ENCODE results near the gene SELENOS. TPM values are rescaled to one million over a fixed set of nuclear protein-coding genes. Genes with fewer than 3 reads are reported as not detected.
A peak's percentile ranks its signal among the peaks of the same experiment; 100 is the strongest.

Gene SELENOS
- total RNA-seq, 1 experiment from 2014 or later: 128 TPM

DNA sequence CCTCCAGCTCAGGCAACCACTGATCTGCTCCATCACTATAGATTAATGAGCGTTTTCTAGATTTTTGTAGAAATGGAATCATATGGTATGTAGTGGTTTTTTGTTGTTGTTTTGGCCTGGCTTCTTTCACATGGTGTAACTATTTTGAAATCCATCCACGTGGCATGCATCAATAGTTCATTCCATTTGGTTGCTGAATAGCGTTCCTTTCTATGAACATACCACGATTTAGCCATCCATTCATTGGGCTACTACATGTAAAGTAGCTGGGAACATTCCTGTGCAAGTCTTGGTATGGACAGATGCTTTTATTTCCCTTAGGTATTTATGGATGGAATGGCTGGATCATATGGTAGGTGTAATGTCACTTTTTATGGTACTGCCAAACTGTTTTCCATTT, 14.7 kb downstream of the SELENOS start:
- in situ Hi-C loops (cut with HindIII; ENCODE audit: low pct_unique_long_range_greater_than_20kb, low sequenced_read_pairs): no loop called here
- DNase-seq (ENCODE audit: low read depth, low spot score): no peak

DNA sequence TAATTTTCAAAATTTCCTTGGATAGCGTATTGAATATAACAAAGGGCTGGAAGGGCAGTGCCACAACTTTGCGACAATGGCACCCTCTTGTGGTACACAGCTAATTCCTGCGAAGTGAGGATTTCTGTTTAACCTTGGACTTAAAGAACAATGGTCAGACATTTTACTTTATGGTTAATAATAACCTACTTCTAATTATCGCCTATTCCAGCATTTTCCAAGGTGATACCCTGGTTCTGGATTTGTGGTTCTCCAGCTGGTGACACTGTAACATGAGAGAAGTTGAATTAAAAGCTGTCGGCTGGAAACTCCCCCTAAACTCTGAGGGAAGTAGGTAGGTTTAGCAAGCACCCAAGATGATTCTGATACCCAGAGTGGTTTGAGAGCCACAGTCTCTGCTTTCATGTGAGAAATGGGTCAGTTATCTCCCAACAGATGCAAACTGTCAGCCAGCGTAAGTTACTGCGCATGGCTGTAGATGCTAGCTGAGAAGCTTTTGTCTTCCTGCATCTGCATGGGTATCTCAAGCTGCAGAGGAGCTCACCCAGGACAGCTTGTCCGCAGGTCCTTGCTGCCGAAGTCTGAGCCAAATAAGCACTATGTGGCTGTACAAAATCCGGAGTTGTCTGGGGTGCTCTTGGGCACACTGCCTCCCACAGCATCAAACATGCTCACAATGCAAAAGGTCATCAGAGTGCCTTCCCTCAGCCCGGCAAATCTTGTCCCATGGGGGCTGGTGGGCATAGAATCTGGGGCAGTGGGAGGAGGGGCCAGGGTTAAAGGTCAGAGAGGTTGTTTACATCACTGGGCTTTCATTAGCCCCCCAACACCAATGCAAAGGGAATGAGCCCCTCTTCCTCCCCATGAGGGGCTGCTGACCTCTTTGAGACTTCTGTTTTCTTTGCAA, 18.8 kb downstream of the SELENOS start:
- in situ Hi-C loops (cut with HindIII; ENCODE audit: low pct_unique_long_range_greater_than_20kb, low sequenced_read_pairs): no loop called here
- DNase-seq (ENCODE audit: low read depth, low spot score): peak; percentile 77

DNA sequence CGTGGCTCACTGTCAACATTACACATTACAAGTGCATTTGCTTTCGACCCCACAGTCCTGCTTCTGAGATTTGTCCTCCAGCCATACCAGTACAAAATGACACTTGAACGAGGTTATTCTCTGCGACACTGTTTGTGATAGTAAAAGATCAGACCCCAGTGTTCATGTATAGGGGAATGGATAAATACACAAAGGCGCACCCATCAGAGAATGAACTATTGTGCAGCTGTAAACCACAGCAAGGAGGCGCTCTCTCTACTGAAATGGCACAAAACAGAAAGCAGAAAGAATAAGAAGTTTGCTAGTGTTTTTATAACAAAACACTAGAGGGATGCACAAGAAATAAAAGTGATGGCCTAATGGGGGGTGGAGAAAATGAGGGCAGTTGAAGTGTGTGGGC, 20.5 kb downstream of the SELENOS start:
- in situ Hi-C loops (cut with HindIII; ENCODE audit: low pct_unique_long_range_greater_than_20kb, low sequenced_read_pairs): no loop called here
- DNase-seq (ENCODE audit: low read depth, low spot score): peak; percentile 49

DNA sequence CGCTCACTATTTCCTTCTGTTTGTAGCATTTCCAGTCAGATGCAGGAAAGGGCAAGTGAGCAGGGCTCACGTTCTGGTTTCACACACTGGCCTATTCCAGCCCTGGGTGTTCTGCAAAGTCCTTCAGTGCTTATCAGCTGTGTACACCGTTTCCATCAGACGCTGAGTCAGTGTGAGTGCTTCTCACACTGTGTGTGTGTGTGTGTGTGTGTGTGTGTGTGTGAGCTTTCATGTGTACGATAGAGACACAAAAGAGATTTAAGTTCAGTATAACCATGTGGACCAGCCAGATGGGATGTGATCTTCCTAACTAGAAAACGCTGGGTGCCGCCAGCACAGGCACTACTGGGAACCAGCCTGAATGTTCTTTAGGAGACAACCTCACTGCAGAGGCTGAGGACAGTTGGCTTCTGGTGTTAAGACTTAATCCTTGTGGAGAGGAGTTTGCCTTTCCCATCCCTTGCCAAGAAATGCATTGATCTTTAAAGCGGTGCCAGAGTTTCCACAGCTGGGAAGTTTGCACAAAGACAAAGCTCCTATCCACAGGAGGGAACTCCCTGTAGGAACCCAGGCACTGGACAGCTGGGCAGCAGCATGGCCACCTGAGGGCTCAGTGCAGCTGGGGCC, 21.6 kb downstream of the SELENOS start:
- in situ Hi-C loops (cut with HindIII; ENCODE audit: low pct_unique_long_range_greater_than_20kb, low sequenced_read_pairs): no loop called here
- no peak for DNase-seq (ENCODE audit: low read depth, low spot score)

DNA sequence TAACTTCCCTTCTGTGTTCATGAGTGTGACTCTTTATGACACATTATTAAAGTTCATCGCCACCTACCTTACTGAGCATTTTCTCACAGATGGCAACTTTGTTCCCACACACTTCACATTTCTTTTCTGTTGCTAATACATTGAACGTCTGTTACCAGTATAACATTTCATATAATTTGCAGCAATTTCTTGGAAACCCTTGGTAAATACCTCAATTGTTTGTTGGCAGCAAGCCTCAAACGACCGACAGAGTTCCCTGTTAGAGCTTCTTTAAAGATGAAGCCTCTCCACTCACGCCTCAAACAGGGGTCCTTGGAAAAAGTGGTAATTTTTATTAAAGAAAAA, 22.3 kb downstream of the SELENOS start:
- in situ Hi-C loops (cut with HindIII; ENCODE audit: low pct_unique_long_range_greater_than_20kb, low sequenced_read_pairs): no loop called here
- DNase-seq (ENCODE audit: low read depth, low spot score): no peak

DNA sequence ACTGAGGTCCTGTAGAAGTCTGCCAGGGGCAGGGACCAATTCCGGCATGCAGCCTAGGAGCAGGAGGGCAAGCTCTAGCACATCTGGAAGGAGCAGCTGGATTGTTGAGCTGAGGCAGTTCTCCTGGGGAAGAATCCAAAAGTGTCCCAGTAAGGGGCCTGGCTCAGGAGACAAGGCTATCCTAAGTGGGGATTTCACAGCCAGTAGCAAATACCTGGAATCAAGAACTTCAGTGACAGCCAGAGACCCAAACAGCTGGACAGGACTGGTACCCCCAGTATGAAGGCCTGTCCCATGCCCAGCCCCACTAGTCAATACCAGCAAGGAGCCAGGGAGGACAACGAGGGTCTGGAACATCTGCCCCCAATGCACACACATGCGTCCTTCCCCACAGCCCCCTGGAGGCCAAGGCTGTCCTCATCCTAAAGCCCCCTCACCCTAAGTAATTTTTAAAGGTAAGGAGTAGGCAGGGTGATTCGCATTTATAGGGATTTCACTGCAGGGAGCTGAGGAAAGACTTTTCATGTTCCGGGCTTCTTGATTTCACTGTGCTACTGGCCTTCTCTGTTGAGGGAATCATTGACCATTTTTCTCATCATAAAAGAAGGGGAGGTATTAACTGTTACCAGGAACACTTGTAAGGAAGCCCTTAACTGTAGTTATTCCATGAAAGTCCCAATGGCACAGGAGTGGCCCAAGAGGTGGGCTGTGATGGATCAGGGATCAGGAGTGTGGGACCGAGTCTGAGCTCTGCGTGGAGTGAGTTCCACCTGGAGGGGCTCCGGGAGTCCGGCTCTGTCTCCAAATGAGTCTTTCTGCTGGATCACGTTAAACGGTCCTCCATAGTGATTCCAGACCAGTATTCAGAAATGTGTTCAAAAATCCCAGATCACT, 22.9 kb downstream of the SELENOS start:
- in situ Hi-C loops (cut with HindIII; ENCODE audit: low pct_unique_long_range_greater_than_20kb, low sequenced_read_pairs): no loop called here
- DNase-seq (ENCODE audit: low read depth, low spot score): no peak

DNA sequence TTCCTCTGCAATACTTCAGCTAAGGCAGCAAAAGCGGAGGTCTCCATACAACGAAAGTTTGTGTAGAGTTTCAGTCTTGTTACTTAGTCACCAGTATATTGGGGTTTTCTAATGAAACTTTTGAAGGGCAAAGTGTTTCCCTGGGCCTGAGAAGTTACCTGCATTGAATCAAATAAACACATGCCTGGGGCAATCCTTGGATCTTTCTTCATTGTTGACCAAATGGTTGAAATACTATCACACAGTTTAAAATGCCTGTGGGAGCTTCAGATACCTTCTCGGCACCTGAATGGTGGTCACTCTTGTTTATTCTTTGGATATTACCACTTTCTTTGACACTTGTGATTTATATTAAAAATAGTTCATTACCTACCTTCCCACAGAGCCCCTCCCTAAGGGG, 24.4 kb downstream of the SELENOS start:
- DNase-seq (ENCODE audit: low read depth, low spot score): no peak
- in situ Hi-C loops (cut with HindIII; ENCODE audit: low pct_unique_long_range_greater_than_20kb, low sequenced_read_pairs): no loop called here

DNA sequence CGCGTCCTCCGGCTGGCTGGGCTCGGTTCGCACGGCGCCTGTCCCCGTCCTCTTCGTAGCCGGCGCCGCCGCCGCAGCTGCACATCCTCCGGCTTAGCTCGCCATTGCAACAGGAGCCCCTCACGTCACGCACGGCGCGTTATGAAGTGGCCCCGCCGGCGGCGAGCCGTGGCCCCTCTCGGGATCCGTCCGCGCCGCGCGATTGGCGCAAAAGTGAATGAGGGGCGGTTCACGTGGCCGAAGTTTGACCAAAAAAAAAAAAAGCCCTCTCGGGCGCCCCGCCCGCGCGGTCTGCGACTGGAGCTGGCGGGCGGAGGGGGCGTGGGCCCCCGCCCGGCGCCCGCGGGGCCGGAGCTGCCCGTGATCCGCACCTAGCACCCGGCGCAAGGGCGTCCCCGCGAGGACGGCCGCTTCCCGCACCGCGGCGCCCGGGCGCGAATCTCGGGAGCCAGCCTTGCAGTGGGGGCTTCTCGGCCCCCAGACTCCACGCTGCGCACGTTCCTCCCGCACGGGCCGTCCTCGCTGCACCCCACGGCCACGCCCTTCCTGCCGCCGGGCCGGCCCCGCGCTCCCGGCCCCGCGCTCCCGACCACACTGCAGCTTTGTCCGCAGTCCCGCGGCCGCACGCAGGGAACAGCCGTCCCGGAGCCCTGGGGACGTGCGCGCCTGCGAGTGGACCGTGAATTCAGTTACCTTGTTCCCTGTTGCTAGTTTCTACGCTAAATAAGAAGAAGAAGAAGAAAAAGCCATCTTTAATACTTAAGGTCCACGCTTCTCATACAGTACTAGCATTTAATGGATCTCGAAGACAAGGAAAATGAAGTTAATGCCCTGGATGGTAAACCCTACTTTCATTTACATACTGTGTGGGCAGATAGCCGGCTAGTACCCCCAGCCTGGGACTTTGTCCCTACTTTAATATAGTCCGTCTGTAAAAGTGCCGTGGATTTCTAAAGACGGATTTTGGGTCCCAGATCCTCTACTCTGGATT, 25.2 kb downstream of the SELENOS start, which contains the start of gene CHSY1:
Gene CHSY1, minus strand, starts transcription at position 219 of the 991 bp plus-strand sequence. CDS start 592 bp downstream, outside the sequence.
- in situ Hi-C loops (cut with HindIII; ENCODE audit: low pct_unique_long_range_greater_than_20kb, low sequenced_read_pairs): no loop called here
- peak; percentile 91 for DNase-seq (ENCODE audit: low read depth, low spot score)

DNA sequence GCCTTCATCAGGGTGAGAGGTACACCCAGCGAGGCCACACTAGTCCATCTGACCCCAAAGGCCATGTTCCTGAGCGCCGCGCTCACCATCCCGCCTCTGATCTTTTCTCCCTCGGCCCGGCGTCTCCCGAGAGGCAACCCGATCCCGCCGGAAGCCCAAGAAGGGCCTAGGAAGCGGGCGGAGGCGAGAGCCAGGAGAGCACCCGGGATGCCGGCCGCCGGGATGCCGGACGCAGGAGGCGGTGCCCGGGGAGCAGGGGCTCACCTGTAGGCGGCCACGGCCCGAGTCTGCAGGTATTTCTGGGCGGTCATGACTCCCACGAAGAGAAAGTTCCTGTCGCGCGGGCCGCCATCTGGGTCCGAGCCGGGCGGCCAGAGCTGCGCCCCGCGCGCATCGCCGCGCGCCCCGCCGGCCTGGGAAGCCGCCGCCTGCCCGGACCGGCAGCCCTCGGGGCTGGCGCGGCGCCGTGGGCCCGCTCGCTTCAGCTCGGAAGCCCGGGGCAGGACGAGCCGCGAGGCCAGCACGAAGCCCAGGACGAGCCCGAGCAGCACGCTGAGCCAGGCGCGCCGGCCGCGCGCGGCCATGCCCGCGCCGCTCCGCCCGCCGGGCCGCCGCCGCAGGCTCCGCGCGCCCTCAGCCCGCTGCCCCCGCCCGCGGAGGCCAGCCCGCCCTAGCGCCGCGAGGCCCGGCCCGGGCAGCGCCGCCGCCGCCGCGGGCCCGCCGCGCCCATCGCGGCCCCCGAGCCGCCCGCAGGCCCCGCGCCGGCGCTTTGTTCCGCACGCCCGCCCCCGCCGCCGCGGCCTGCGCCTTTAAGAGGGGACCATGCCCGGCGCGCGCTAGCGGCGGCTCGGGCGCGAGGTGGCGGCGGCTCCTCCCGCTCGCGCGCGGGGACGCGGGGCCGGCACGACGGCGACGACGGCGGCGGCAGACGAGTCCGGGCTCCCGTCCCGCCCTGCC, 26.1 kb downstream of the SELENOS start:
- no peak for DNase-seq (ENCODE audit: low read depth, low spot score)
- in situ Hi-C loops (cut with HindIII; ENCODE audit: low pct_unique_long_range_greater_than_20kb, low sequenced_read_pairs): no loop called here

DNA sequence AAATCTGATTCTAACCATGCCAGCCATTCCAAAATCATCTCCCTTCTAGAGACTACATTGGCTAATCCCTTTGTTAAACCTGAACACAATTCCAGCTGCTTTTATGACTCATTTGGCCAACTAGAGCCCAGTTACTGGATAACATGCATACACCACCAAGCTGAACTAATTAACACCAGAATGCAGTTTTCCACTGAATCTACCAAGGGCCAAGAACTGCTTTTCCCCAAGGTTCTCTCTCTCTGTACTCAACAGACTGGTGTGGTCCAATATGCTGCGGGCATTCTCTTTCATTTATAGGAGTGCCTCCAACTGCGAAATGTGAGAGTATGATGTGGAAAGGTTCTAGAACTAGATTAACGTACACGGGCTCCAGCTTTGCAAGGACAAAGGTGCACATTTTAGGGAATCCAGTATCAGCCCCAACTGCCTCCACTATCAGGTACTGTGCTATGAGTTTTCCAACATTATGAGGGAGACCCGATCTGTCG, 26.9 kb downstream of the SELENOS start:
- no peak for DNase-seq (ENCODE audit: low read depth, low spot score)
- in situ Hi-C loops (cut with HindIII; ENCODE audit: low pct_unique_long_range_greater_than_20kb, low sequenced_read_pairs): no loop called here

DNA sequence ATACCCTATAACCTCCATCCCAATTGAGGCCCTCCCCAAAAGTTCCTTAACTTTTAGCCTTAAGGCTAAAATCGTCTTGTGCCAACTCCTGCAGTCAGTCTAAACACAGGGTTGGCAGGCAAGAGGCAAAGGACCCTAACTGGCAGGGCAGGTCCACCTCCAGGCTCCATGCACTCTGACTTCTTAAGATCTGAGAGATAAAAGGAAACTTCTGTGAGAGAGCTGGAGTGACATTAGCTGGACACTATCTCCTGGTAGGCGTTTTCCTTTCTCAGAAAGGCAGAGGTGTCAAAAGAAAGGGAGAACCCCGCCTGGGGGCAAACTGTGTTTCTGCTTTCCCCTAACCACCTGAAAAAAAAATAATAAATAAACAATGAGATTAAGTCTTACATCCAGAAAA, 29.0 kb downstream of the SELENOS start:
- in situ Hi-C loops (cut with HindIII; ENCODE audit: low pct_unique_long_range_greater_than_20kb, low sequenced_read_pairs): no loop called here
- no peak for DNase-seq (ENCODE audit: low read depth, low spot score)

DNA sequence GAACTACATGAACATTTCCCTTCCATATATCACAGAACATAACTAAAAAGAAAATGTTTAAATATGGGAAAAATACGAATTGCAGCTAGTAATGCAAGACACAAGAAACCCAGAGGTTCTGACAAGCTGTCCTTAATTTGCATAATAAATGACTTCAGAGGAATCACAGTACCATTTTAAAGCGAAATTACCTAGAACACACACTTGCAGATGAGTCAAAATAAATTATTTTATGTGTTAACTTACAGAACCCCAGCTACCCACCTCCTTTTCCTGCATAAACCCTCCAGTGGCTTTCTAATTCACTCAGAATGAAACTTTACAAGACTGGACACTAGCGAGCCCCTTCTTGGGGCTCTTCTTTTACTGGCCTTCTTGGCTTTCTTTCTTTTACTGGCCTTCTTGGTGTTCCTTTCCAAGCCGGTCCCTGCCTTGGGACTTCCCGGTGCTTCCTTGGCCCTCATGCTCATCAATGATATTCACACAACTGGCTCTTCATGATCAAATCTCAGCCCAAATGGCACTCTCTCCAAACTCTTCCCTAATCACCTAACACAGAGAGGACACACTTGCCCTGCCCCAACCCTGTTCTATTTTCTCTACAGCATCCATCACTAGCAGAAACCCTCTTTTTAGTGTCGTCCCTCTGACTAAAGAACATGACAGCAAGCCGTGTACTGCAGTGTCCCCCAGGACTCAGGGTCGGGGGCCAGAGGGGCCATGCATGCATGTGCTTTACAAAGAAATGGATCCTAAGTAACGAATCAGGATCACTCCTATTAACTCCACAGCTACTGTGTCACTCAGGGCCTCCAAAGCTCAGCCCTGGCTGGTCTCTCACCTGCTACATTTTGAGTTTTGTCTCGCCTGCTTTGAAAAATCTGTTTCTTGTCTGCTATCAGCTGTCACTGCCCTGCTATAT, 30.2 kb downstream of the SELENOS start:
- in situ Hi-C loops (cut with HindIII; ENCODE audit: low pct_unique_long_range_greater_than_20kb, low sequenced_read_pairs): no loop called here
- no peak for DNase-seq (ENCODE audit: low read depth, low spot score)

DNA sequence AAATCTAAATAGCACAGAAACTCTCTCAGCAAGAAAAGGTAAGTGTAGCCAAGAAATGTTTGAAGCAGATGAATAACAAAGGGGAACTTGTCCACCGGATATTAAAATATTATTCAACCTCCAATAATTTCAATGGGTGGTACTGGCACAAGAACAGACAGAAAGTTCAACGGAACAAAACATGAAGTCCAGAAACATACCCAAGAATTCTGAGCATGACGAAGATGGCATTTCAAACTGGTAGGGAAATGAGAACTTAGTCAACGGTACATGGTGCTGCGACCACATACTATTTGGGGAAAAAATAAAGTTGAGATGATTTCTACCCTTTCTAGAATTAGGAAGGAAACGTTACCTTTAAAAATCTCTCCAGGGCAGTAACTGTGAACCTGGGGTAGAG, 30.9 kb downstream of the SELENOS start:
- in situ Hi-C loops (cut with HindIII; ENCODE audit: low pct_unique_long_range_greater_than_20kb, low sequenced_read_pairs): no loop called here
- DNase-seq (ENCODE audit: low read depth, low spot score): no peak

DNA sequence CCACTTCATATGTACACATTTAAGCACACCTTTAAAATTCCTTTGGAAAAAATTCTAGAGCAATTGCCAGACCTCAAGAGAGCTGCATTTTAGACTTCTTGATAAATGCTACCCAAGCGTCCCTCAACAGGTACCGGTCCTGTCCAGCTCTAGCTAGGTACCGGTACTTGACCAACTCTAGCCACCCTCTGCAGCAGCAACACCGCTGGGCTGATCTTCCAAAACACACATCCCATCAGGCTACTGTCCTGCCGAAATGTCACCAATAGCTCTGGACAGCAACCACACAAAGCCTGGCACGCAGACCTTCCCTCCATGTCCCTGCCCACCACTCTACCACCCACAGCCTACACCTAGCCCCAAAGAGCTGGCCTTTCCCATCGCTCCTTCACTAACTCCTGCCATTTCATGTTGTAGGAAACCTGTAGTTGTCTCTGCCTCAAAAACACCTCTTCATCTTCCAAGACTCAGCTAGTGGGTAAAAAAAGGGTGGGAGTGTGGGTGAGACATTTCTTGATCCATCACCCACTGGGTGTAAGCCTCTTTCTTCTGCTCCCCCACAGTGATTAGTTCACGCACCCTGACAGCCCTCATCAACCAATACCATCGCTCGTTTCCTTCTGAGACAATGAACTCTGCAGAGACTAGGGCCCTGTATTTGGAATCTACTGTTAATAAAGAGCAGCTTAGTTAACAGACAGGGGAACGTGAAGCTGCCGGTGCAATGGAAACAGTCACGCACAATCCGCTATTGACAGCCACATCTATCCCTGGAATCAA, 32.2 kb downstream of the SELENOS start:
- in situ Hi-C loops (cut with HindIII; ENCODE audit: low pct_unique_long_range_greater_than_20kb, low sequenced_read_pairs): no loop called here

More for the DNA sequence above, 32.2 kb downstream of the SELENOS start:
- DNase-seq (ENCODE audit: low read depth, low spot score): no peak
